Superior temporal gyrus (tissue), 1 donor: Measurements from ENCODE around the gene ST8SIA4.

Experiments used
- DNase-seq: peaks from one replicate; pipeline ENCODE4 v3.0.0-alpha.2; 2016; ENCODE audit errors: extremely low spot score

The ST8SIA4 gene

GRCh38 chr5:100872408-100873190 is 30.5 kb downstream of the ST8SIA4 start:
- DNase-seq: no peak

GRCh38 chr5:100867039-100867562 is 36.0 kb downstream of the ST8SIA4 start:
- no peak for DNase-seq

DNA sequence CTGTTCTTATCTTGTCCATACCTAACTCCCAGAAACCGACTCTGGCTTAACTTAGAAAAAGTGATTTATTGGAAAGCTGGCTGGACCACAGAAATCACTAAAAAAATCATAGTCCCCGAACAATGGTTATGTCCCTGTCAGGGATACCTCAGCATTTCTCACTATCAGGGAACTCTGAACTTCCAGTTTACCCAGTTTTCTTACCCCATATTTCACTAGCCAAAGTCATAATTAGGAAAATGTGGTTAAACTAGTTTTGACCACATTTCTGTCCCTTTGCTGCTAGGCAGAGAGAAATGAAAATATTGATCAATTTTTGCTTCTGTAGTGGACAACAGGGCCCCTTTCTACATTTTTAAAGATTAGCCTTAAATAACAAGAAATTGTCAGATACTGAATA is 38.2 kb downstream of the ST8SIA4 start:
- no peak for DNase-seq

- no peak for DNase-seq
Observed at GRCh38 chr5:100863739-100864138, 39.3 kb downstream of the ST8SIA4 start.

DNA sequence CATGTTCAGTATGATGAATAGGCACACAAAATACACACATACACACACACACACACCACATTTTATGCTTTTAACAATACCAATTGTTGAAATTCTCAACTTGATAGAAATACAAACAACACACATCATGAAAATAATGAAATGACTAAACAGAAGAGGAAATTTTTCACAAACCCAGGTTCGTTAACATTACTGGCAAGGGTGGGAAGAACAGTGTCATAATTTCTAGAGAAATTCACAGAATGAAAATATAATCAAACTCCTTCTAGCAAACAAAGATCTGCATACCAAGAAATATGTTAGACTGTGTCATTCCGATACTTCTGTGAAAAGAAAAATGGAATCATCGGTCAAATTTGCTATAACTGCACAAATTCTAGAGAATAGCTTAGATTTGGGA is 41.9 kb downstream of the ST8SIA4 start:
- DNase-seq: no peak

GRCh38 chr5:100860407-100860806 is 42.7 kb downstream of the ST8SIA4 start:
- no peak for DNase-seq

DNA sequence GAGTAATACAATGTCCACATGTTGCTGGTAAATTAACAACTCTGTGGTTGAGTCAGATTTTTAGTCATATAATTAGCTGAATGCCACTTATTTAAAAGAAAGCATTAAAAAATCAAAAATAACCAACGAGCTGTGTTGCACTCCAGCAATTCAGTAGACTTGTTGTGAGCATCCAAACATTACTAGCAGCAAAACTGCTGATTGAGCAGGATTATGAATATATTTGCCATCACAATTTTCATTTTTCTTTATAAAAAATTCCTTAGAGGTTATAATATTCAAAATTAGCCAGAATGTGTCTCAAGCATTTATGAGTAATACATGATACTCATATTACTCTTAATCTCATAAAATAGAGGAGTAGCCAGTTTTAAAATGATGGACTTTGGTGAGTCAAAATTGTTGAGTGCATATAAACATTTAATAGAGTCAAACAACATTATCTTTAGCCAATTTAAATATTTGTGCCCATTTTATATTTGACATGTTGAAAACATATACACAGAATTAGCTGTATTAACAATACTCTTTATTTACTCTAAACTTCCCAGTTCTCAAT is 44.0 kb downstream of the ST8SIA4 start:
- DNase-seq: no peak

DNA sequence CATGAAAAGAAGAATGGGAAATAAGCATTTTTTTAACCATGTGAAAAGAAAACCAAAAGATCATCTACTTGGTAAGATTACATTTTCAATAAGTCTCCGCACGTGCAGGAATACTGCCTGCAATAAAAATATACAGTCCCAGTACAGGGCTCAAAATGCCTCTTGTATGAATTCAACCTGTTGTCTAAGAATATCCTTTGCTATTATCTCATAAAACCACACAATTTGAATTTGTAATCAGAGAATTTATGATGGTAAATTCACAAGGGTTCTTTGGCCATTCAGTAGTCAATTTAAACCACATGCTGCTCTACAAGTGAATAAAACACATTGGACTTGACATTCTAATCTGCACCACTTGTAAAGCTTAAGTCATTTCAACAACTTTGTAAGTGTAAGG is 46.6 kb downstream of the ST8SIA4 start:
- DNase-seq: no peak

GRCh38 chr5:100855937-100856430 is 47.1 kb downstream of the ST8SIA4 start:
- DNase-seq: no peak

DNA sequence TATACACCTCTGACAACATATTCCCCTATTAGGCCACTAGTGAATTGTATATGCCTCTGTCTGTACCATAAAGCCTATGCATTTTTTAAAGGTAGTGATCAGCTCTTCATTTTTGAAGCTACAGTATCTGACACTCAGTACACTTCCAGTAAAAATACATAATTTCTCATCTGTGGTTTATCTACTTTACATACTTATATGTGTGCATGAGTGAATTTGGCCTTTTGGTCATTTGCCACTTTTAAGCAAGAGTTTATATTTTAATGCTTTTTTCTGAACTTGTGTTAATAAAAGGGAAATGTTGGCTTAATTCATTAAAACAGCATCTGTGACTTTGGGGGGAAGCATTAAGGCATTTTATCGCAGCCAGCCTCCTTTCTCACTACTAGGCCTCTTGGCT is 47.8 kb downstream of the ST8SIA4 start:
- DNase-seq: no peak

DNA sequence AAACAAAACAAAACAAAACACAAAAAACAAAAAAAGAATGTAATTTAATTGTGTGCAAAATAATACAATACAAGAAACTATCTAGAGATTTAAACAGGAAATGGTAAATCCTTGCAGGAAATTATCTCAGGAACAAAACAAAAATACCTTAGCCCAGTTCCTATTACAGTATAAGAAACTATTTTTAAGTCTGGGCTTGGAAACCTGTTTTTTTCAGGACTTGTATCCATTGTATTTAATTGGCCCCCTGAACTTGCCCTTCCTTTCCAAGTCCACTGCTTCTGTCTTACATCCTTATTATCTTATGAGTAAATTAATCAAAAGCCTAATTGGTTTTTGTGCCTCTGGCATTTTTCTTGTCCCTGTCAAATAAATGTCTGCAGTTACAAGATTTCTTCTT is 48.5 kb downstream of the ST8SIA4 start:
- no peak for DNase-seq

GRCh38 chr5:100853582-100853981 is 49.5 kb downstream of the ST8SIA4 start:
- DNase-seq: no peak

DNA sequence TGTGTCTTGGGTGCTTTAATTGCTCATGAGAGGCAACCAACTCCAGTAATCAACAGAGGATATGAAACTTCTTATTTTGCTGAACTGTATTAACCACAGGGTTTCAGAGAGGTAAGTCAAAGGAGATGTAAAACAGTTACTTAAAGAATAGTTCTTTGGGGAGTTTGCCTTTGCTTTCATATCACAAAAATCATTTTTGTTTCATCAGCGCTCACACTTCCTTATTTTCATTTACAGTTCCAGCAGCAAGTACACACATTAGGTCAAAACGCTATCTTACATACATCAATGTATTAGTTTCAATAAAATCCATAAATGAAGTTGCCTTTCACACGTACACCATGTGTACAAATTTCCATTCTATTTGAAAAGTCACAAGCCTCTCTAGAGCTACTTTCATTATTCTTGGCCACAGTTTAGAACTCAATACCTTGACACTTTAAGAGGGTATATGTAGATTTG is 50.1 kb downstream of the ST8SIA4 start:
- no peak for DNase-seq

- DNase-seq: no peak
Observed at GRCh38 chr5:100852051-100852450, 51.0 kb downstream of the ST8SIA4 start.

- no peak for DNase-seq
Observed at GRCh38 chr5:100846772-100847171, 56.3 kb downstream of the ST8SIA4 start.

DNA sequence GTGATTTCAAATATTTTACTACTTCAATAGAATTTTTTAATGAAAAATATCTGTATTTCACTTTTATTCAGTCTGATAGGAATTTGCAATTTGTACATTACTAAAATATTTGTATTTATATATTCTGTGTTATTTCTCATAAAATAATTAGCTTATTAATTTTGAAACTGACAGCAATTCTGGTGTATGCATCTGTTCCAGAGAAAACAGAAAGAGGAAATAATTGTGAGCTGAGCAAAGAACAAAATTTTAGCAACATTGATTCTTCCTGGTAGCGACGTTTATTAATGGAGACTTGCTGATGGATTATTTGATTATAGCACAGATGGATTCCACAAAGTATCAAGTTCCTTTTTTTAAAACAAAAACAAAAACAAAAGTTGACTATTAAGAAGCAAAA is 61.0 kb downstream of the ST8SIA4 start:
- no peak for DNase-seq

DNA sequence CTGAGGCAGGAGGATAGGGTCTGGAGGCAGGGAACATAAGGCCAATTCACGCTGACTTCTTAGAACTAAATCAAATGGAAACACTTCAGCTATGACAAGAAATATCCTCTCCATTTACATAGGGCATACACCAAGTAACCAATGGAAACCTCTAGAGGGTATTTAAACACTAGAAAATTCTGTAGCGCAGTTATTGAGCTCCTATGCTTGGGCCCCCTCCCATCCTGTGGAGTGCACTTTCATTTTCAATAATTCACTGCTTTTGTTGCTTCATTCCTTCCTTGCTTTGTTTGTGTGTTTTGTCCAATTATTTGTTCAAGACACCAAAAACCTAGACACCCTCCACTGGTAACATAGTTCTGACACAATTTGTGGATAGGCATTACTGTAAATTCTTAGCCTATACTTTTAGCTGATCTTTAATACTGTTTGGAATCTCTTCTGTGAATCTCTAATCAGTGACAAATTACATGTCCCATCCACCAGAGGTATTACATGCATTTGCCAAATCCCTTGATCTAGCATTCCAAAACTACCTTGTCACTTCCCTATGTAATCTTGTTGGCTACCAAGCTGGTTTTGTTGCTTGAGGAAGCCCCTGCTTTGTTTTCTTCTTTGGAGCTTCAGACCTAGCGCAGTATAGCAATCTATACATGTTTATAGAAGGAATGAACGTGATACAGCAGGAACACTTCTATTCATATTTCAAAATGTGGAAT is 61.6 kb downstream of the ST8SIA4 start:
- DNase-seq: no peak

GRCh38 chr5:100840789-100841188 is 62.3 kb downstream of the ST8SIA4 start:
- no peak for DNase-seq

GRCh38 chr5:100840370-100840769 is 62.7 kb downstream of the ST8SIA4 start:
- no peak for DNase-seq

GRCh38 chr5:100838048-100838473 is 65.0 kb downstream of the ST8SIA4 start:
- DNase-seq: no peak

GRCh38 chr5:100834519-100834918 is 68.6 kb downstream of the ST8SIA4 start:
- no peak for DNase-seq
